ENCODE measurements around the gene DVL1. TPM values are rescaled to one million over a fixed set of nuclear protein-coding genes. Genes with fewer than 3 reads are reported as not detected.
A peak's percentile ranks its signal among the peaks of the same experiment; 100 is the strongest.

DVL1 gene
- polyA plus RNA-seq, 3 donors: 0.41 to 29.8 (median 0.55) TPM

DNA sequence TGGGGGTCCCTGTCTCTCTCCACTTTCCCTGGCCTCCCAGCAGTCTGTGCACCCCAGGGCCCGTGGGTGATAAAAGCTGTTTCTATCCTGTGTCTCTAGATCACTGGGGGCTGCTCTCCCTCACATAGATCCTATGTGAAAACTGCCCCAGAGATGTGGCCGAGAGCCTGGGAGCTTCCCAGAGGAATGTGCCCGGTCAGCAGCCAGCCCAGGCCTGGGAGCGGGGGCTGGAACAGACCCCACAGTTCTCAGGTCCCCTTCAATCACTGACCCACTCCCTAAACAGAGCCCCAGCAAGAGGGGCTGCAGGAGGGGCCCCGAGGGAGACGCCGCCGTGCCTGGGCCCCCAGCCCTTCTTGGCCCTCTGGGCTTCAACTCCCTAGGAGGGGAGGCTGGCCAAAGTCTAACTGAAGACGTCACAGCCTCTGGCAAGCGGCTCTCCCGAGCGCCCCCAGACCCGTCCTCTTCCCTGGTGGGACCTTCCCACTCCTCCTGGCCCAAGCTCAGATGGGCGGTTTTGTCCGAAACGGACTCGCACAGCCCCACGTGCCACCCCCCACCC is 8.7 kb upstream of the DVL1 start:
- no peaks in the 10 kb centered on the region for H3K79me2 ChIP-seq (ENCODE audit: insufficient read depth, low read length)
- 26% methylated on average over 15 of the region's 18 CpGs for WGBS (ENCODE audit: insufficient coverage)
- no peaks in the 10 kb centered on the region for H3K4me1 ChIP-seq (ENCODE audit: control insufficient read depth in 1 of 2, insufficient read depth in 2 of 2, low read length in 2 of 2)
- TF ChIP-seq, protein P1, sequence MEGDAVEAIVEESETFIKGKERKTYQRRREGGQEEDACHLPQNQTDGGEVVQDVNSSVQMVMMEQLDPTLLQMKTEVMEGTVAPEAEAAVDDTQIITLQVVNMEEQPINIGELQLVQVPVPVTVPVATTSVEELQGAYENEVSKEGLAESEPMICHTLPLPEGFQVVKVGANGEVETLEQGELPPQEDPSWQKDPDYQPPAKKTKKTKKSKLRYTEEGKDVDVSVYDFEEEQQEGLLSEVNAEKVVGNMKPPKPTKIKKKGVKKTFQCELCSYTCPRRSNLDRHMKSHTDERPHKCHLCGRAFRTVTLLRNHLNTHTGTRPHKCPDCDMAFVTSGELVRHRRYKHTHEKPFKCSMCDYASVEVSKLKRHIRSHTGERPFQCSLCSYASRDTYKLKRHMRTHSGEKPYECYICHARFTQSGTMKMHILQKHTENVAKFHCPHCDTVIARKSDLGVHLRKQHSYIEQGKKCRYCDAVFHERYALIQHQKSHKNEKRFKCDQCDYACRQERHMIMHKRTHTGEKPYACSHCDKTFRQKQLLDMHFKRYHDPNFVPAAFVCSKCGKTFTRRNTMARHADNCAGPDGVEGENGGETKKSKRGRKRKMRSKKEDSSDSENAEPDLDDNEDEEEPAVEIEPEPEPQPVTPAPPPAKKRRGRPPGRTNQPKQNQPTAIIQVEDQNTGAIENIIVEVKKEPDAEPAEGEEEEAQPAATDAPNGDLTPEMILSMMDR (IDR thresholded peaks at IDR 0.05): no peak
- H3K9ac ChIP-seq (ENCODE audit: insufficient read depth, low read length, poor library complexity, severe bottlenecking): no peak overlapping the region
- no peaks in the 10 kb centered on the region for H3K9me3 ChIP-seq (replicated peaks in 1 of 2; ENCODE audit: control insufficient read depth in 1 of 2, insufficient read depth in 1 of 2, low read length in 2 of 2)
- H4K20me1 ChIP-seq (ENCODE audit: insufficient read depth, low read length): no peaks in the 10 kb centered on the region
- no peak overlapping the region for H3K27ac Mint-ChIP-seq
- peaks cover 6% of the 10 kb centered on the region for H3K4me1 Mint-ChIP-seq
- H3K36me3 ChIP-seq (replicated peaks in 1 of 2; ENCODE audit: control insufficient read depth in 1 of 2, insufficient read depth in 2 of 2, low read length in 2 of 2): no peaks in the 10 kb centered on the region
- intact Hi-C loops (cut with micrococcal nuclease): no loop called here
- H3K36me3 Mint-ChIP-seq: peaks cover 0 to 2% of the 10 kb centered on the region in 2 donors
- peaks cover 69 to 99% (median 71%) of the 10 kb centered on the region in 3 donors for H3K27me3 Mint-ChIP-seq (ENCODE audit: low read depth in 3 of 3)
- peaks cover 11 to 75% of the 10 kb centered on the region in 2 donors for H3K27me3 ChIP-seq (ENCODE audit: control insufficient read depth in 2 of 2, insufficient read depth in 2 of 2, low read length in 2 of 2)
- H3K9me3 Mint-ChIP-seq: peaks cover 0 to 10% (median 3%) of the 10 kb centered on the region in 7 donors
- H3K4me2 ChIP-seq (replicated peaks; ENCODE audit: extremely low read depth, low read length, poor library complexity, severe bottlenecking): no peak overlapping the region
- H2AFZ ChIP-seq (ENCODE audit: insufficient read depth, low read depth, low read length, poor library complexity, severe bottlenecking): peak overlapping the region; percentile 21
- H3K4me3 Mint-ChIP-seq: peak overlapping the region in 1 of 2 donors; percentile 48
- H3K4me3 ChIP-seq (replicated peaks in 1 of 3; ENCODE audit: low read depth in 2 of 3, low read length in 3 of 3): no peak overlapping the region
- no peak overlapping the region for H3K27ac ChIP-seq (ENCODE audit: low read depth in 1 of 2, low read length in 2 of 2)
- no peak for DNase-seq

DNA sequence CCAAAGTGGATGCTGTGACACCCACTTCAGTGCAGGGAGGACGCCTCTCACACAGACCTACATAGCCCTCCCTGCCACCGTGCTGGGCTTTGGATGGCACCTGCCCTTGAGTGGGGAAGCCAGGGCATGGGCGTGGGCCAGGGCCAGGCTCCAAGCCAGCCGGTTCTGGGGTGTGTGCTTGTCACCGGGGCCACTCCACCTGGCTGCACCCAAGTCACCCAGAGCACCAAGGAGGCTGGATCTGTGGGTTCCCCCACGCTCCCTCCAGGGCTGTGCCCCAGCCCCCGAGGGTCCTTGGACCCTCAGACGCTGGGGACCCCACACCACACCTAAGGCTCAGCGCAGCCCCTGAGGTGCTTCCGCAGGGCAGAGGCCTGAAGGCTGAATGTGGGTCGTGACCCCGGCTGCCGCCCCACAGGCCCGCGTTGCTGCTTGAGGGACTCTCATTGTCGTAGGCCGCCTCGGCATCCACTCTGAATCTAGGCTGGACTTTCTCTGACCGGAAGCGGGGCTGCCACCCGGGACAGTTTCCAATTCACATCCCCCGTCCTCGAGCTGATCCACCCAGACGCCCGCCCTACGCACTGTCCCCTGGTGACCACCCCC is 7.7 kb upstream of the DVL1 start:
- no peaks in the 10 kb centered on the region for H3K4me1 ChIP-seq (ENCODE audit: control insufficient read depth in 1 of 2, insufficient read depth in 2 of 2, low read length in 2 of 2)
- Mint-ChIP-seq H3K27ac (no peak overlapping the region), H3K9me3 (peaks cover 0 to 10% (median 7%) of the 10 kb centered on the region in 7 donors), H3K4me3 (peak overlapping the region in 1 of 2 donors; percentile 37), H3K4me1 (peaks cover 5% of the 10 kb centered on the region), H3K36me3 (peaks cover 0 to 6% of the 10 kb centered on the region in 2 donors), H3K27me3 (ENCODE audit: low read depth in 3 of 3) (peaks cover 69 to 99% (median 75%) of the 10 kb centered on the region in 3 donors)
- DNase-seq: no peak
- H3K27me3 ChIP-seq (ENCODE audit: control insufficient read depth in 2 of 2, insufficient read depth in 2 of 2, low read length in 2 of 2): peaks cover 11 to 82% of the 10 kb centered on the region in 2 donors
- H3K4me3 ChIP-seq (replicated peaks in 1 of 3; ENCODE audit: low read depth in 2 of 3, low read length in 3 of 3): no peak overlapping the region
- no peaks in the 10 kb centered on the region for H3K79me2 ChIP-seq (ENCODE audit: insufficient read depth, low read length)
- 77% methylated on average over 22 of the region's 26 CpGs for WGBS (ENCODE audit: insufficient coverage)
- no peak overlapping the region for H3K27ac ChIP-seq (ENCODE audit: low read depth in 1 of 2, low read length in 2 of 2)
- H2AFZ ChIP-seq (ENCODE audit: insufficient read depth, low read depth, low read length, poor library complexity, severe bottlenecking): no peak overlapping the region
- no peak overlapping the region for H3K4me2 ChIP-seq (replicated peaks; ENCODE audit: extremely low read depth, low read length, poor library complexity, severe bottlenecking)
- TF ChIP-seq, protein P1 (IDR thresholded peaks at IDR 0.05): no peak
- H3K9me3 ChIP-seq (replicated peaks in 1 of 2; ENCODE audit: control insufficient read depth in 1 of 2, insufficient read depth in 1 of 2, low read length in 2 of 2): no peaks in the 10 kb centered on the region
- H4K20me1 ChIP-seq (ENCODE audit: insufficient read depth, low read length): peaks cover under 1% of the 10 kb centered on the region
- intact Hi-C loops (cut with micrococcal nuclease): no loop called here
- H3K36me3 ChIP-seq (replicated peaks in 1 of 2; ENCODE audit: control insufficient read depth in 1 of 2, insufficient read depth in 2 of 2, low read length in 2 of 2): no peaks in the 10 kb centered on the region
- no peak overlapping the region for H3K9ac ChIP-seq (ENCODE audit: insufficient read depth, low read length, poor library complexity, severe bottlenecking)

Data from CD14-positive monocyte (primary cell).